HG02970 (cell line): ENCODE results near the gene DNAH17.
"Not testable (repeated sequence)": the region's sequence is repeated elsewhere in the genome, so short reads cannot be mapped to it uniquely, and the experiment has no call there.

ENCODE experiments used
- ATAC-seq: cut with Tn5 transposase; IDR thresholded peaks from one replicate; pipeline ENCODE4 v1.9.1; 2021; ENCODE audit warnings: mild to moderate bottlenecking, moderate library complexity, moderate number of reproducible peaks; ENCODE audit not compliant: unreplicated experiment, low FRiP score

Gene DNAH17

DNA sequence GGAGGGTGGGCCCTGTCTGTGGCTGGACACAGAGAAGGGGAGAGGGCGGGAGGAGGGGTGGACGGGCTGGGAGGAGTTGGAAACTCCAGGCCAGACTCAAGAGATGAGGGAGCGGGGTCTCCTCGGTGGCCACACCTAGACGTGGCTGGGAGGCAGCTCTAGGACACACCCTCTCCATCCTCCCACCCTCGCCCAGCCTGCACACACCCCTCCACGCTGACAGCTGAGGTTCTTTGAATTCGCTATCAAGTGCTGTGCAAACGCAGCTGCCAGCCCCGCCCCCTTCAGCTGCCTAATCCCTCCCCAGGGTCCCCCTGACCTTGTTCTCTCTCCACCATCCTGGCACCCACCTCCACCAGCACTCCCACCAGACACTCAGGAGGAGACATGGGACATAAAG, 48.7 kb downstream of the DNAH17 start:
- ATAC-seq, result no peak

DNA sequence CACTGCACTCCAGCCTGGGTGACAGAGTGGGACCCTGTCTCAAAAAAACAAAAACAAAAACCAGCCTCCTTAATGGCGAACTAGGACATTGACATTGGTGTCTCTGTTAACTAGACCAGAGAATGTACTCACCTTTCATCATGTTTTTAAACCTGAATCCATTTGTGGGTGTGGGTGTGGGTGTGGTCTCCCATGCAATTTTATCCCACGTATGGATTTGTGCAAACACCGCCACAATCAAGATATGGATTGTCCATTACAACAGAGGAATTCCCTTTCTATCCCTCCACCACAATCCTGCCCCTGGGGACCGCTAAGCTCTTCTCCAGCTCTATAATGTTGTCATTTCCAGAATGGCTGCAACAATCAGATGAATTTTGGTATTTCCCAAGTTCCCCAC, 49.9 kb downstream of the DNAH17 start:
- ATAC-seq, result no peak

DNA sequence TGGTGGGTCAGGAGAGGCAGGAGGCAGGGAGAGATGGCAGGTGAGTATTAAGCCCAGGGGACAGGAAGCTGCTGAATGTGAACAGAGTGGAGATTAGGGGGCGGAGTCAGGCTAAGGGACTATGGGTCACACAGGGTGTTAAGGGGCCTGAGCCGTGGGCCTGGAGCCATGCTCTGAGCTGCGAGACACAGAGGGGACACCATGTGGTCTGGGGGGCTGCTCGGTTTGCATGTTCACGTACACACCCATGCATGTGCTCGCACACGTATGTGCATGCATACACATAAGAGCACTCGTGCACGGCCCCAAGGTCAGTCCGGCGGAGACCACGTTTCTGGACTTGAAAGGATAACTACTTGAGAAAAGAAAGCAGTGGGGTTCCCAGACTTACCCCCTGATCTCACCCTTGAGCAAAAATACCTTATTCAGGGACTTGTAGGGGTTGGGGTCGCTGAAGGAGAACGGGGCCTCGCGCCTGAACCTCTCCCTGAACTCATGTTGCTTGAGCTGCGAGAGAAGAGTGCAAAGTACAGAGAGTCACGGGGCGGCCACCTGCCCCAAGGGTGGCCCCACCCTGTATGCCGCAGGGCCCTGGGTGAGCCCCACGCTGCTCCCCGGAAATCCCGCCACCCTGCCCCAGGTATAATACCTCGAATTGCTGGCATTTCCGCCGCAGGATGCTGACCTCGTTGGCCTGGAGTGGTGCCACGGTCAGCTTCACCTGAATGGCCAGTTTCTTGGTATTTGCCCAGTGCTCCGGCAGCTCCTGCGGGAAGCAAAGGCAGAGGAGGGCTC, 50.8 kb downstream of the DNAH17 start:
- no peak for ATAC-seq

DNA sequence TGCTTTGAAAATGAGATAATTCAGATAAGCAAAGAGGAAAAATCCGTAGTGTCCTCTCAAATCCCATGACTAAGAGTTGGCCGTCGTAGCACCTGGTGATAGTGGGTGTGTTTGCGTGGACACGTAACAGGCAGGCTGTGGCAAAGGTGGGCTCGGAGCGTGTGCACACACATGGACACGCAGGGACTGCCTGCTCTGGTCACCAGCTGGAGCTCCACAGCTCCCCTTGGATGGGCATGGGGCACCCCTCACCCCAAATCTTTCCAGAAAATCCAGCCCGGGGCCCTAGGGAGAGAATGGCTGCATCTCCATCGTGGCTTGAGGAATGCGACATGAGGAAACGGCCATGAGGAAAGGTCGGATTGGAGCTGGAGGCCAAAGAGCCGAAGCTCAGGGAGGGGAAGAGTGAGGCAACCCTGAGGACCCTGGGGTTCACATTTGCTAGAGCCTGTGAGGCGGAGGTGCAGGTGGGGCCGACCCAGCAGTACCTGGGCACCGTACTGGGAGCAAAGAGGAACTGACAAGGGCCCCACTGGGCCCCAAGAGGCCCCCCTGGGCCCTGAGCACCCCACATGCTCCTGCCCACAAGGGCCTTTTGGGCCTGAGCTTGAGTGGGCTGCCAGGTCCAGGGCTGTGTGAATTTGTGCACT, 51.6 kb downstream of the DNAH17 start:
- ATAC-seq, result no peak

DNA sequence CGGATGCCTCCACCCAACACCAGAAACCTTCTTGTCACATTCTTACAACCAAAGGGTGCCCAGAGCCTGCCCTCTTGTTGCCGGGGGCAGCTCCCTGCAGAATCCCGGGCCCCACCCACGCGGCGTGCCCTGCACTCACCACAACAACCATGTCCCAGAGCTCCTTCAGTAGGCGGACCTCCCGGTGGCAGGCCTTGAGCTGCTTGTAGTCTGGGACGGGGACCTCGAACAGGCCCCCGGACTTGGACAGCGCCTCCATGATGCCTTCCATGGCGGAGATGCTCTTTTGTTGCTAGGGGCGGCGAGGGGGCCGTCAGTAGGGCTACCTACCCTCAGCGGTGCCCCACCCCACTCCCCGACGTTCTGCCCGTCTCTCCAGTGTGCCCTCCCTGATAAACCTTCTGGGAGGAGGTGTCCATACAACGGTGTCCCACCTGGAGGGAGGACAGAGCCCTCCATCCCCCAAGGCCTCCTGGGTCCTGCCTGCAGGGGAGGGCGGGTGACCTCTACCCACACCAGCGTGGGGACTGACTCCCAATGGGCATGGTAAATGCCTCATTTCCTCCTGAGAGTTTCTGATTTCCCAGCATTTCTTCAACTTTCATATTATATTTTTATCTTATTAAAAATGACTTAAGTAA, 52.2 kb downstream of the DNAH17 start:
- ATAC-seq, result no peak

DNA sequence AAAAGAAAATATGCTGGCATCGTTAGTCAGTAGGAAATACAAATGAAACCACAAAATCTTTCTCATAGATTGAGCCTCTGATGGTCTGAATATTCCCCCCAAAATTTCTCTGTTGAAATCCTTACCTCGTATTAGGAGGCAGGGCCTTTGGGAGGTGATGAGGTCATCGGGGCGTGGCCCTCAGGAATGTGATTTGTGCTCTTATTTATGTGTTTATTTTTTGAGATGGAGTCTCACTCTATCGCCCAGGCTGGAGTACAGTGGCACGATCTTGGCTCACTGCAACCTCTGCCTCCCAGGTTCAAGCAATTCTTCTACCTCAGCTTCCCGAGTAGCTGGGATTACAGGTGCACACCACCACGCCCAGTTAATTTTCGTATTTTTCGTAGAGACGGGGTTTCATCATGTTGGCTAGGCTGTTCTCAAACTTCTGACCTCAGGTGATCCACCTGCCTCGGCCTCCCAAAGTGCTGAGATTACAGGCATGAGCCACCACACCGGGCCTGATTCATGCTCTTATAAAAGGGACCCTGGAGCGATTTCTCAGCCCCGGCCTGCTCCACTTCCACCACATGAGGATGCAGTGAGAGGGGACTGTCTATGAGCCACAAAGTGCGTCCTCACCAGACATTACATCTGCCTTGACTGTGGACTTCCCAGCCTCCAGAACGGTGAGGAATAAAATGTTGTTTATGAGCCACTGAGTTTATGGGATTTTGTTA, 53.1 kb downstream of the DNAH17 start:
- ATAC-seq, result no peak

DNA sequence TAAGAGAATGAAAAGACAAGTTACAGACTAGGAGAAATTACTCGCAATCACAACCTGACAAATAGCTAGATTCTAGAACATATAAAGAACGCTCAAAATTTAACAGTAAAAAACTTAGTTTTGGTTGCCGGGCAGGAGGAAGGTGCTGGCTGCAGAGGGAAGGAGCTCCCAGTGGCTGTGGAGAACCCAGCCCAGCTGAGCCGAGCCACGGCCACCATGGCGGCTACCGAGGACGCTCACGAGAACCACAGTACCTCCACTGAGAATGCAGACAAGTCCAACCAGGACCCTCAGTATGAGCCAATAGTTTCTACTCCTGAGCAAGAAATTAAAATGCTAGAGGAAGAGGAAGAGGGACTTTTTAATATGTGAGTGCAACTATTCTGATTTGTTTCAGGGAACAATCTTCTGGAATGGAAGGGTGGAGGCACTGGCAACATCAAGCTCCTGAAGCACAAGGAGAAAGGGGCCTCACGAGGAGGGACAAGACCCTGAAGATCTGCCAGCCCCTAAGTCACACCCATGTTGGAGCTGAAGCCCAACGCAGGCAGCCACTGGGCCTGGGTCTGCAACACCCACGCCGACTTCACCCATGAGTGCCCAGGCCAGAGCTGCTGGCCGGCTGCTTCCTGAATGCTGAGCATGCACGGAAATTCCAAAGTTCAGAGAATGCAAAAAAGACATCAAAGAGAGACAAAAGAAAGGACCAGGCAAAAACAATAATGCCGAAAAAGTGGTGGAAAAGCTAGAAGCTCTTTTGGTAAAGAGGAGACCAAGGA, 55.0 kb downstream of the DNAH17 start:
- no peak for ATAC-seq

DNA sequence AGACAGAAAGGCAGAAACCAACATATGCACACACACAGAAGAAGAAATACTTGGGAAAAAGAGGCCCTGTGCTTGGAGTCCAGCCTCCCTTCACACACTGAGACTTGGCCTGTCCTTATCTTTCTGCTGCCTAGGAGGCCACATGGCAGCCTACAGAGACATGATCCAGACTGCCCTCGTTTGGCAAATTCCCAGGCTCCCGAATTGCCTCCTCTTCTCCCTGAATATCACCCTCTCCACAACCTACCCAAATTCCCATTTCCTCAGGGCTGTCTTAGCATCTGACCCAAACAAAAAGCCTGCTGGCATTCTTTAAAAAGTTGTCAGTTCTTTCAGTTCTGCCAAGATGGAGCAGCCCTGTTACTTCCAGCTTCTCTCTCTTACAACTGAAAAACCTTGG, 59.8 kb downstream of the DNAH17 start:
- no peak for ATAC-seq

DNA sequence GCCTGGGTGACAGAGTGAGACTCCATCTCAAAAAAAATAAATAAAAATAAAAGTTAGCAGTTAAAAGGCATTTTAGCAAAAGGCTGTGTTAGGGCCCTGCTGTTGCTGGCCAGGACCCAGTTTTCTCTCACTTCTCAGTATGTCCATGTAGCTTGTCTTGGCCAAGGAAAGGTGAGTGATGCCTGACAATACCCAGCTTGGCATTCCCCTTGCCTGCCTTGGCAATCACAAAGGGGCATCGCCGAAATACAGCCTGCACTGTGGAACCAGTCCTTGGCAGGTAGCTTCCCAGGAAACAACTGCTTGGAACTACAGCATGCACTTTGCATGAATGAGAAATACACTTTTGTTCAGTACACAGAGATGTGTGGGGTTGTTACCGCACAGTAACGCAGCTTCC, 61.7 kb downstream of the DNAH17 start:
- ATAC-seq, result no peak

DNA sequence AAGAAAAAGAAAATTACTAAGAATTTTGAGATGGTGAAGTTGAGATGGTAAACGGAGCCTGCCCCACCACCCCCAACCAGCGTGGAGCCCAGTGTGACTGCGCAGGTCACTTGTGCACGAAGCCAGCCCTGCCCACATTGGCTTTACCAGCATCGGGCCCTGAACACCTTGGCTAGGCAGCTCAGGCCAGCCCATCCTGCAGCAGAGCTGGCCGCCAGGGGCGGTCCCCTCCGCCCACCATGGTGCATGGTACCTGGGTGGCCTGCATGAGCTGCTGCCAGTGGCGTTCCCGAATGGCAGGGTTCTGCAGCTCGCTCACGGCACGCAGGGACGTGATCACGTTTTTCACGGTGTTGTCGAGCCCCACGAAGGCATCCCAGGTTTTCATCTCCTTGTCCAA, 62.7 kb downstream of the DNAH17 start:
- no peak for ATAC-seq

DNA sequence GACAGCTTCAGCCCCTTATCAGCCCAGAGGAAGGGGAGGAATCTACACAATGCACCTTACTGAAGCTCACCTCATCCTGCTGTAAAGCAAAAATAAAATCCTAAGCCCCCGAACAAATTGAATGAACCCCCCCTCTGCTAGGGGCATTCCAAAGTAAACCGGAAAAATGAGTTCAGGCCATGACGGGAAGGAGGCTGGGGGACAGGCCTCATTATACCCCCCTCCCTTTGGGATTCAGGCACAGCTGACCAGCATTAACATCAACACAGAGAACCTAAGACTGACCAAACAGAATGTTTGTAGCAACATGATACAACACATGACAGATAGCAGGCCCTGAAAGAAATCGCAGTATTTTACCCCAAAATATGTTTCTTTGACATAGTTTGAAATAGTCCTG, 64.2 kb downstream of the DNAH17 start:
- ATAC-seq, result no peak

DNA sequence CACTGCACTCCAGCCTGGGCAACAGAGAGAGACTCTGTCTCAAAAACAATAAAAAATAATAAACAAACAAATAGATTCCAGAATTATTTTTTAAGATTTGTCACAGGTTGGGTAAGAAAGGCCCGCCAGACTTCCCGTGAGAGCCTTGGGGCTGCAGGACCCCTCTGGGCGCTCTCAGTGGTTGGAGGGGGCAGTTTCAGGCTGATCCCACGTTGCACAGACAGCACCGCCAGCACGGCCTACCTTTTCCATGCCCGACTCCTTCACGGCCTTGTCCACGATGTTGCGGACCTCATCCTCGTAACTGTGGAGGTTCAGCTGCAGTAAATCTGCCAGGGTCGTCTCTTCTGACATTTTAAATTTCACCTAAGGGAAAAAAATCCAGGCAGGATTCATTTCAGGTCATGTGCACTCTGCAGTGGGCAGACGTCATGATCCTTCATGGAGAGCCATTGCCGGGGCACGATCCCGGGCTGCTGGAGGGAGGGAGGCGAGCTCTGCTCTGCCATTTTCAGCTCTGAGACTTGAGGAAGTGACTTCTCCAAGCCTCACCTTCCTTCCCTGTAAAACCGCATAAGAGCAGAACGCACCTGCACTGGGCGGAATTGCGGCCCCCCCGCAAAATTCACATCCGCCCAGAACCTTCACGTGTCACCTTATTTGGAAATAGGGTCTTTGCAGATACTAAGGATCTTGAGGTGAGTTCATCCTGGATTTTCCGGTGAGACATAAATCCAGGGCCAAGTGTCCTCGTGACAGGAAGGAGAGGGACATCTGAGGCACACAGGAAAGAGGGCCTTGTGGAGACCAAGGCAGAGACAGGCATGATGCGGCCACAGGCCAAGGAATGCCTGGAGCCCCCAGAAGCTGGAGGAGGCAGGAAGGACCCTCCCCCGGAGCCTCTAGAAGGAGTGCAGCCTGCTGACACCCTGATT, 66.8 kb downstream of the DNAH17 start:
- ATAC-seq, result no peak

DNA sequence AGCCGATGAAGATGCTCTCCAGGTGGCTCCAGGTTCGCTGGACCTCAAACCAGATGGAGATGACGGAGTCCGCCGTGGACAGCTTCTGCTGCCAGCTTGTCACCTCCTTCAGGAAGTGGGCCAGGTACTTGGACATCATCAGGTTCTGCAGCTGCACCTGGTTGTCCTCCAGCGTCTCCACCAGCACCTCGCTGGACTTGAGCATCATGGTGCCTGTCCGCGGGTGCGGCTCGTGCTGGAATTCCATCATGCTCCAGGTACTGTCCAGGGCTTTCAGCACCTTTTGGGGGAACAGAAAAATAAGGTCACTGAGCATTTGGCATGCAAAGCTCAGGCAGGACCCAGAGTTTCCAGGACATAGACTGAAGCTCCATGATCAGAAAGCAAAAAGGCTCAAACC, 69.7 kb downstream of the DNAH17 start:
- ATAC-seq, result no peak

DNA sequence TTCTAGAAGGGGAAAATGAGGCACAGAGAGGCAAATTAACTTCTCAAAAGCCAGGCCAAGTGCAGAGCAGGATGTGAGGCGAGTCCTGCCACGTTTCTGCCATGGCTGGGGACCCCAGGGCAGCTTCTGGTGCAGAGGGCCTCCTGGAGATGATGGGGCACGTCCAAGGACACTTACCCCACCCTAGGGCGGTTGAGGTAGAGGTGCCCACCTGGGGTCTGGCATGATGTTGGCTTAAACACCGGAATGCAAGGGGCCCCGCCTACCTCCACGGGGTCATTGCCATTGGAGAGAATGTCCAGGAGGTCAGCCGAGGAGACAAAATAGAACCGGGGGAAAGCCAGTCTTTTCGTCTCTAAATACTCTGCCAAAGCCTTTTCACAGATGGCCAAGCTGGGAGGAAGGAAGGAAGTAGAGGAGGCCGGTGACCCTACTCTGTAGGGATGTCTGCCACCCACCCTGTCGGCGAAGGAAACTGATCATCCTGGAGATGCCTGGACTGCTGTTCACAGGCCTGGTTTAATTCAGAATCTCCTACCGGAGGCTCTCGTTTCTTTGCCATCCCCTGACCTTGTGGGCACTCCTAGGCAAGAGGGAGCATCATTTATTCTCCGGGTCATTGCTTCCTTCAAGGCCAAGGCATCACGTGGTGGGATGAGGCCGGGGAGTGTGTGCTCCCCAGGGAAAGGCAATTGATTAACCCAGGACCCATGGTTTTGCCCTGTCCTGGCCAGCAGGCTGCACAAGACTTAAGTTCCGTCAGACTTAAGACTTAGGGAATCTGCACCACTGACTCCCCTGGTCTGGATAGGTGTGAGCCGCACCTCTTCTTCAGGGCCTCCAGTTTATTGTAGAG, 70.5 kb downstream of the DNAH17 start:
- no peak for ATAC-seq

DNA sequence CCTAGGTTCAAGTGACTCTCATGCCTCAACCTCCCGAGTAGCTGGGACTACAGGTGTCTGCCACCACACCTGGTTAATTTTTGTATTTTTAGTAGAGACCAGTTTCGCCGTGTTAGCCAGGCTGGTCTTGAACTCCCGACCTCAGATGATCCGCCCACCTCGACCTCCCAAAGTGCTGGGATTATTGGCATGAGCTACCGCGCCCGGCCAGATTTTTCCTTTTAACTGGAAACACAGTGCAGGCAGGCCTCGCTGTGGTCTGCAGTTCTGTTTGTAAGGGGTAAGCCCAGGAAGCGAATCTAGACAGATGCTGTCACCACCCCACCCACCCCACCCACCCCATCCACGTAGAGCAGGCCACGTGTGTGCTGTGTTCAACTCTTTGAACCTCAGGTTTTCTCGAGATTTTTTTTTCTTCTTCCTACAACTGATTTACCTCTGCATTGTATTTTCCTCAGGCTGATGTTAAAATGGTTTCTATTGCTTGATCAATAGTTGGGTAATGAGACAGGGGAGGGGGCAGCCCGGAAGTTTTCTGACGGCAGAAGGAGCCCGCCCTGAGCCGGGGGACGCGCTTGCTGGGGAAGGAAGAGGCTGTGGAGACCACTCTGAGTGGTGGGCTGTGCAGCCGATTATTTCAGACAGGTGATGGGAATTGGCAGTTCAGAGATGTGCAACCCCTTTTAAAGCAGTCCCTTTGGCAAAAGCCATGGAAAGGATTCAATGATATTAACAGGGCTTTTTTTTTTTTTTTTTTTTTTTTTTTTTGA, 72.9 kb downstream of the DNAH17 start:
- ATAC-seq, result no peak

DNA sequence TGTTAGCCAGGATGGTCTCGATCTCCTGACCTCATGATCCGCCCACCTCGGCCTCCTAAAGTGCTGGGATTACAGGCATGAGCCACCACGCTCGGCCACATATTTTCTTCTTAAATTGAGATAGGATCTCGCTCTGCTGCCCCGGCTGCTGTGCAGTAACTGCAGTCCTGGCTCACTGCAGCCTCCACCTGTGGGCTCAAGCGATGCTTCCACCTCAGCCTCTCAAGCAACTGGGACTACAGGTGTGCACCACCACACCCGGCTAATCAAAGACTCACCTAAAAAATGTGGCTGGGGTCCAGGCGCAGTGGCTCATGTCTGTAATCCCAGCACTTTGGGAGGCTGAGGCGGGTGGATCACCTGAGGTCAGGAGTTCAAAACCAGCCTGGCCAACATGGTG, 73.8 kb downstream of the DNAH17 start:
- not testable (repeated sequence) for ATAC-seq

DNA sequence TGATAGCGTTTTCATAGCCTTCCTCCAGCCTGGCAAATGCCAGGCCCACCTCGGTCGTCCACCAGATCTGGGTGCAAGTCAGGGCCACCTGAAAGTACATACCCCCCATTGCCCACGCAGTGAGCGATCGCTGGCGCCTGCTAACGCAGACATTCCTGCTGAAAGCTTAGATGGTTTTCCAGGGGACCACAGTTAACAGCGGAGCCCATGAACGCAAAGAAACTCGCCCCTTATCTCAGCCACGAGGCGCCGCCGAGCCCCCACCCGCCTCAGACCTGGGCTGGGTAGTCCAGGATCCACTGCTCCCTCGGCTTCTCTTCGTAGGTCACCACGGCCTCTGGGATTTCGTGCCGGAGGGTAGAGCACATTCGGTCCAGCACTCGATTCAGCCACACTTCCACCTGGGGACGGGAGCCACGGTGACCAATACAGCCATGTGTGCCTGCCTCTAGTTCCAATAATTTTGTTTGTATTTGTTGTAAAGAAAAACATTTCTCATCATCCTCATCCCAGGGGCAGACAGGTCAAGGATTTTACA, 74.5 kb downstream of the DNAH17 start:
- ATAC-seq, result no peak
